B cell (primary cell): ENCODE data around the gene OSTC. TPM values are rescaled to one million over a fixed set of nuclear protein-coding genes. Genes with fewer than 3 reads are reported as not detected.

Experiments used
- ATAC-seq: fragments of 200-7000 bp; cut with Tn5 transposase; one replicate; pipeline ENCODE4 v1.10.0; 2021; ENCODE audit warnings: low read depth, mild to moderate bottlenecking, moderate number of reproducible peaks, moderate library complexity
- CTCF ChIA-PET: fragments of 350-600 bp; sonication (Branson Sonifier 250); formaldehyde crosslinking; loops from one replicate; lab custom pipeline; 2021; ENCODE audit warnings: antibody characterized with exemption, inconsistent platforms; lab: Charles Lee
- POLR2A ChIA-PET: fragments of 350-600 bp; sonication (Branson Sonifier 250); formaldehyde crosslinking; loops from one replicate; lab custom pipeline; 2021; ENCODE audit warnings: antibody characterized with exemption; lab: Charles Lee
- DNase-seq: peaks from one replicate; pipeline ENCODE4 v3.0.0; 2013
- H2AFZ ChIP-seq: 2 replicates; pipeline ENCODE4 v1.6.1; 2012; ENCODE audit warnings: mild to moderate bottlenecking, low read depth, low read length; ENCODE audit not compliant: insufficient read depth, poor library complexity, severe bottlenecking
- H3K27ac ChIP-seq, 2 donors: 1 replicate in 1 of 2; 2 replicates in 1 of 2; pipeline ENCODE4 v1.5.1; 2012 to 2013; ENCODE audit warnings: low read length in 2 of 2, mild to moderate bottlenecking in 2 of 2, moderate library complexity in 1 of 2
- H3K27me3 ChIP-seq, 4 experiments: fragments of 200-600 bp in 1 of 4; sonication (generic) in 1 of 4; replicated peaks in 1 of 4; 1 replicate in 2 of 4; 2 replicates in 2 of 4; pipeline versions ENCODE4 v1.6.1 to v1.7.0; 2013 to 2016; ENCODE audit warnings: low read length in 3 of 4, mild to moderate bottlenecking in 2 of 4, mixed read lengths in 1 of 4, moderate library complexity in 1 of 4; ENCODE audit not compliant: insufficient read depth in 4 of 4, control insufficient read depth in 3 of 4; ENCODE audit errors: control extremely low read depth in 1 of 4
- H3K36me3 ChIP-seq, 2 experiments: replicated peaks in 1 of 2; 1 replicate in 1 of 2; 2 replicates in 1 of 2; pipeline versions ENCODE4 v1.6.1 to v1.7.1; 2013; ENCODE audit warnings: low read length in 1 of 2; ENCODE audit not compliant: insufficient read depth in 2 of 2, control insufficient read depth in 1 of 2; ENCODE audit errors: control extremely low read depth in 1 of 2, extremely low read depth in 1 of 2
- H3K4me1 ChIP-seq, 2 donors: fragments of 200-600 bp in 1 of 2; sonication (generic) in 1 of 2; 1 replicate in 1 of 2; 2 replicates in 1 of 2; pipeline versions ENCODE4 v1.5.1 to v1.6.1; 2013 to 2017; ENCODE audit warnings: low read length in 2 of 2; ENCODE audit not compliant: control insufficient read depth in 2 of 2, insufficient read depth in 2 of 2
- H3K4me2 ChIP-seq: replicated peaks from 2 replicates; pipeline ENCODE3; 2012; ENCODE audit warnings: mild to moderate bottlenecking, low read depth, low read length; ENCODE audit not compliant: poor library complexity, severe bottlenecking
- H3K4me3 ChIP-seq, 5 experiments: fragments of 200-600 bp in 1 of 5; sonication (generic) in 1 of 5; 1 replicate in 3 of 5; 2 replicates in 2 of 5; pipeline versions ENCODE4 v1.5.1 to v1.7.0; 2011 to 2016; ENCODE audit warnings: low read length in 4 of 5, mild to moderate bottlenecking in 4 of 5, low read depth in 2 of 5, control low read depth in 1 of 5, moderate library complexity in 1 of 5; ENCODE audit not compliant: insufficient read depth in 1 of 5; ENCODE audit errors: control extremely low read depth in 1 of 5, extremely low read depth in 1 of 5
- H3K79me2 ChIP-seq: fragments of 200-600 bp; sonication (generic); one replicate; pipeline ENCODE4 v1.6.0; 2016; ENCODE audit warnings: low read length; ENCODE audit not compliant: control insufficient read depth, insufficient read depth
- H3K9ac ChIP-seq: fragments of 200-600 bp; sonication (generic); 2 replicates; pipeline ENCODE4 v1.6.1; 2017; ENCODE audit warnings: mild to moderate bottlenecking, low read length, moderate library complexity
- H3K9me3 ChIP-seq, 3 donors: one replicate each; pipeline versions ENCODE4 v1.6.1 to v1.7.1; 2013; ENCODE audit warnings: low read length in 2 of 3; ENCODE audit not compliant: control insufficient read depth in 2 of 3, insufficient read depth in 1 of 3; ENCODE audit errors: control extremely low read depth in 1 of 3
- H4K20me1 ChIP-seq: 2 replicates; pipeline ENCODE4 v1.6.0; 2012; ENCODE audit warnings: mild to moderate bottlenecking, low read length; ENCODE audit not compliant: insufficient read depth, control insufficient read depth, poor library complexity, severe bottlenecking
- H3K27ac Mint-ChIP-seq: one replicate; pipeline ENCODE4 v1.8.0; 2021; ENCODE audit warnings: mixed read lengths
- H3K27me3 Mint-ChIP-seq: one replicate; pipeline ENCODE4 v1.8.0; 2021; ENCODE audit warnings: mixed read lengths
- H3K4me1 Mint-ChIP-seq: one replicate; pipeline ENCODE4 v1.8.0; 2021; ENCODE audit warnings: mixed read lengths
- H3K4me3 Mint-ChIP-seq: one replicate; pipeline ENCODE4 v1.8.0; 2021; ENCODE audit warnings: mixed read lengths
- H3K9me3 Mint-ChIP-seq: one replicate; pipeline ENCODE4 v1.8.0; 2022; ENCODE audit warnings: mixed read lengths; ENCODE audit not compliant: insufficient read depth
- EZH2 ChIP-seq: IDR thresholded peaks from 2 replicates; pipeline ENCODE4 v1.6.1; 2012; ENCODE audit warnings: borderline replicate concordance, low read depth, mild to moderate bottlenecking, moderate library complexity, low read length; ENCODE audit not compliant: insufficient read depth, poor library complexity, severe bottlenecking
- WGBS: methylation state at CpG from one replicate; pipeline ENCODE4 v1.1.5; 2013; ENCODE audit warnings: missing lambda C conversion rate; ENCODE audit not compliant: insufficient coverage; 5-methylcytosine and 5-hydroxymethylcytosine counted together
- intact Hi-C: fragments of 100-400 bp; cut with micrococcal nuclease; formaldehyde crosslinking; loops from one replicate; pipeline ENCODE4 v1.10.0; 2022
- polyA plus RNA-seq: library from polyadenylated mRNA; depleted of rRNA; stranded (reverse); fragments of >200 nt; gene quantifications from 2 replicates; pipeline ENCODE4 v1.2.3, GENCODE V29; 2012
- total RNA-seq, 2 donors: library from RNA; stranded (reverse); fragments of 120-200 nt in 1 of 2; gene quantifications; 1 replicate in 1 of 2; 2 replicates in 1 of 2; pipeline versions ENCODE4 v1.2.3 to v1.2.4, GENCODE V29; 2013 to 2022
- TF ChIP-seq, protein P1 (sequence below): fragments of 200-600 bp; IDR thresholded peaks from one replicate; pipeline ENCODE4 v1.8.0; 2022; ENCODE audit warnings: antibody characterized with exemption, mild to moderate bottlenecking

OSTC gene
- total and polyA plus RNA-seq, 2 donors (not counting 1 experiment from before 2014, with no cell fraction given), result 33.3 to 38.9 TPM

DNA sequence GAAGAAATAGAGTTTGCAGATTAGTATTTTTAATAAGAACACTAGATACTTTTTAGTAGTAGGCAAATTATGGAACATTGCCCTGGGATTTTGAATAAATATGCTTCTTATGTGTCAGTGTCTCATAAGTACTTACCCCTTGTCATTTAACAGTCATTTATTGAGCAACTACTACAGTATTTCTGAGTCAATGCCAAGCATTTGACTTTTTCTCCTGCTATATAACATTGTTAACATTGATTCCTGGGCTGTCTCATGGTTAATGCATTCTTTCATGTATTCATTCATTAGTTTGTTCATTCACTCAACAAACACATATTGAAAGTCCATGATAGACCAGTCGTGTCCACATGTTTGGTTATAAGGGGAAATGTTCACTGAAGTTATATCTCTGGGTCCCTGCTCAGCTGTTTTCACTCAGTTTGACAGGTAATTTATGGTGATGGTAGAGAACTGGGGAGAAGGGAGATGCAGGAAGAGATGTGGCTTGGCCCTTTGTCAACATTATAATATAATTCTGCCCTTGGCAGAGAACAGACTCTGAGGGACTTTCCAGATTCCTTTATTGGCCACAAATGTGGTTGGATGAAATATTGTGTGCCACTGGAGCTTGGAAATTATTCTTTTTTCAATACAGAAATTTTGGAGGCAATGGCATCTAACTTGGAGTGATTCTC is 49.8 kb downstream of the OSTC start:
- intact Hi-C loops, result no loop called here
- Mint-ChIP-seq H3K27ac (no peak overlapping the region), H3K4me1 (no peaks in the 10 kb centered on the region), H3K9me3 (no peaks in the 10 kb centered on the region), H3K27me3 (peaks cover 12% of the 10 kb centered on the region), H3K4me3 (no peak overlapping the region)
- ChIA-PET POLR2A (no interaction called here), CTCF (no interaction called here)
- Histone ChIP-seq H3K4me3 (no peak overlapping the region), H3K27me3 (no peaks in the 10 kb centered on the region), H3K27ac (no peak overlapping the region), H4K20me1 (no peaks in the 10 kb centered on the region), H3K4me2 (no peak overlapping the region), H3K9ac (no peak overlapping the region), H2AFZ (no peak overlapping the region), H3K36me3 (no peaks in the 10 kb centered on the region), H3K79me2 (no peaks in the 10 kb centered on the region), H3K9me3 (no peaks in the 10 kb centered on the region), H3K4me1 (no peaks in the 10 kb centered on the region)
- ATAC-seq, result no peak
- no peak for DNase-seq
- no CpG with 5 or more reads among the region's 1 CpG for WGBS
- TF ChIP-seq, protein P1, sequence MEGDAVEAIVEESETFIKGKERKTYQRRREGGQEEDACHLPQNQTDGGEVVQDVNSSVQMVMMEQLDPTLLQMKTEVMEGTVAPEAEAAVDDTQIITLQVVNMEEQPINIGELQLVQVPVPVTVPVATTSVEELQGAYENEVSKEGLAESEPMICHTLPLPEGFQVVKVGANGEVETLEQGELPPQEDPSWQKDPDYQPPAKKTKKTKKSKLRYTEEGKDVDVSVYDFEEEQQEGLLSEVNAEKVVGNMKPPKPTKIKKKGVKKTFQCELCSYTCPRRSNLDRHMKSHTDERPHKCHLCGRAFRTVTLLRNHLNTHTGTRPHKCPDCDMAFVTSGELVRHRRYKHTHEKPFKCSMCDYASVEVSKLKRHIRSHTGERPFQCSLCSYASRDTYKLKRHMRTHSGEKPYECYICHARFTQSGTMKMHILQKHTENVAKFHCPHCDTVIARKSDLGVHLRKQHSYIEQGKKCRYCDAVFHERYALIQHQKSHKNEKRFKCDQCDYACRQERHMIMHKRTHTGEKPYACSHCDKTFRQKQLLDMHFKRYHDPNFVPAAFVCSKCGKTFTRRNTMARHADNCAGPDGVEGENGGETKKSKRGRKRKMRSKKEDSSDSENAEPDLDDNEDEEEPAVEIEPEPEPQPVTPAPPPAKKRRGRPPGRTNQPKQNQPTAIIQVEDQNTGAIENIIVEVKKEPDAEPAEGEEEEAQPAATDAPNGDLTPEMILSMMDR, result no peak
- no peak for TF ChIP-seq EZH2

DNA sequence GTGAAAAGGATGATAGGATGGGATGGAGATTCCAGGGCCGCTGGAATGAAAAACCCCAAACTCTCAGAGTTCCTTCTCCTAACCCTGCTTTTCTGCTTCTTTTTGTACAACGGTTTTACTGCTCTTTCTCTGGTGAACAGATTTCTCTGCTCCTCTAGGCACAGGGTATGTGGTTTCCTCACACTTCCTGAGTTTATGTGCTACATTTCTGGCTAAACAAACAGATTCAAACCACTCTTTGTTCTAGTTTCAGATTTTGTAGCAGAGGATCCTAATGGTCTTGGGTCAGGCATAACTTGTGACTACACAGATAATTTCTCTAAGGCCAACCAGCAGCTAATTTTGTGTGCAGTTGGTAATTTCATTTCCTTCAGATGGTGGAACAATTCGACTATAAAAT is 52.6 kb downstream of the OSTC start:
- Histone ChIP-seq H3K27ac (no peak overlapping the region), H3K4me2 (no peak overlapping the region), H2AFZ (no peak overlapping the region), H3K27me3 (no peaks in the 10 kb centered on the region), H3K4me1 (no peaks in the 10 kb centered on the region), H3K36me3 (no peaks in the 10 kb centered on the region), H3K9ac (no peak overlapping the region), H4K20me1 (no peaks in the 10 kb centered on the region), H3K9me3 (no peaks in the 10 kb centered on the region), H3K79me2 (no peaks in the 10 kb centered on the region), H3K4me3 (no peak overlapping the region)
- no peaks in the 10 kb centered on the region for H3K9me3 Mint-ChIP-seq
- no peaks in the 10 kb centered on the region for H3K4me1 Mint-ChIP-seq
- no CpG with 5 or more reads among the region's 3 CpGs for WGBS
- ChIA-PET CTCF (no interaction called here), POLR2A (no interaction called here)
- TF ChIP-seq, protein P1, result no peak
- TF ChIP-seq EZH2, result no peak
- peaks cover 12% of the 10 kb centered on the region for H3K27me3 Mint-ChIP-seq
- DNase-seq (no peak), ATAC-seq (no peak)
- intact Hi-C loops, result no loop called here
- no peak overlapping the region for H3K27ac Mint-ChIP-seq
- H3K4me3 Mint-ChIP-seq, result no peak overlapping the region
